NCI-H146 treated with DMSO at 0.1 percent for 48 hours (cell line): ENCODE results near the gene RPTOR.

ENCODE experiments used
- DNase-seq: peaks from one replicate; lab custom pipeline; 2025; ENCODE audit not compliant: unreplicated experiment; lab: John Stamatoyannopoulos, UW

RPTOR gene

DNA sequence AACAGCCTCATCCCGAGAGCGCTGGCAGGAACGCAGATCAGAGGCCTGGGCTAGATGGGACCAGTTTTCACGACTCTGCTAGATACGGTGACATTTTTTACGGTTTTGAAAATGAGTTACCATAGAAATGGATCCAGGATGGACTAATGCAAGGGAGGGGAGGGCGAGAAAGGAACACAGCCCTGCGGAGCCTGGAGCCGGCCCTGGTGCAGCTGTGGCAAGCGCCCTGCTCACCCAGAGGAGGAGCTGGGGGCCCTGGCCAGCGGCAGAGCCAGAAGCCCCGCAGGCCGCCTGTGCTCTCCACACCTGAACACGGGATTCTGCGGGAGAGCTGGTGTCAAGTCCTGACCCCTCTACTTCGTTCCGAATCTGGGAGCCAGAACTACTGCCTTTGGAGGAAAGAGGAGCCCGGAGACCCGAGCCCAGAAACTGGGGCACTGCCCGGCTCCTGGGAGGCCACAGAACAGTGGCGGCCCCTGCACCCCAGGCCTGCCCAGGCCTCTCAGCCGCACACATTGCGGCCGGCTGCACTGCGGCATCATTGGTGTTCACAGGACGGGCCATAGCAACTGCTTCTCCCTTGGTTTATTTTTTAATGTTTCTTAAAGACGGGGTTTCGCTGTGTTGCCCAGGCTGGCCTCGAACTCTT, 358.4 kb downstream of the RPTOR start:
- no peak for DNase-seq

DNA sequence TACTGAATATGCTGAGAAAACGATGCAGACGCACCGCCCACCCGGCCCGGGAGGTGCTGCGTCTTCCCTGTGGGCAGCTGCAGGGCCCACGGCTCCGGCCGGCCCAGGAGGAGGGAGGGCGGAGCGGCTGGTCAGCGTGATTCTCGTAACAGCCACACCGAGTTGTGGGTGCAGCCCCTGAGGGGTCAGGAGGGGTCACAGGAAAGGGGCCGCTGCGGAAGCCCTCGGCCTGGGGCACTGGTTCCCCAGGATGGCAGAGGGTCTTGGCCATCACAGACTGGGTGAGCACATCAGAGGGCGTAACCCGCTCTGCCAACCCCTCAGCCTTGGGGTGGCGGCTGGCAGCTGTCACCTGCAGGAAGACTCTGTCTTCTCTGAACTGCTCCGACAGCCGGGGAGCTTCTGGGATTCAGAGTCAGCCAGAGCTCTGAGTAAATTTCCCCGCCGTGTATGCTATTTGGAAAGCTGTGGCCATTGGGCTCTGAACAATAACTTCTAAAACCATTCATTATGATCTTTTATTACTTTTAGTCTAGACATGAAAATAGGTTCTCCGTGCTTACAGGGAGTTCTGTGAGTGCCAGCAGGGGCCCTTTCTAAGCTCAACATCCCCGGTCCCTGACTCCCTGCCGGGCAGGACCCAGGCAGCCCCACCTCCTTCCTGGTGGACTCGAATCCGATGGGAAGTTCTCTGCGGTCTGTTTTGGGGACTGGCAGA, 359.6 kb downstream of the RPTOR start:
- DNase-seq = no peak

DNA sequence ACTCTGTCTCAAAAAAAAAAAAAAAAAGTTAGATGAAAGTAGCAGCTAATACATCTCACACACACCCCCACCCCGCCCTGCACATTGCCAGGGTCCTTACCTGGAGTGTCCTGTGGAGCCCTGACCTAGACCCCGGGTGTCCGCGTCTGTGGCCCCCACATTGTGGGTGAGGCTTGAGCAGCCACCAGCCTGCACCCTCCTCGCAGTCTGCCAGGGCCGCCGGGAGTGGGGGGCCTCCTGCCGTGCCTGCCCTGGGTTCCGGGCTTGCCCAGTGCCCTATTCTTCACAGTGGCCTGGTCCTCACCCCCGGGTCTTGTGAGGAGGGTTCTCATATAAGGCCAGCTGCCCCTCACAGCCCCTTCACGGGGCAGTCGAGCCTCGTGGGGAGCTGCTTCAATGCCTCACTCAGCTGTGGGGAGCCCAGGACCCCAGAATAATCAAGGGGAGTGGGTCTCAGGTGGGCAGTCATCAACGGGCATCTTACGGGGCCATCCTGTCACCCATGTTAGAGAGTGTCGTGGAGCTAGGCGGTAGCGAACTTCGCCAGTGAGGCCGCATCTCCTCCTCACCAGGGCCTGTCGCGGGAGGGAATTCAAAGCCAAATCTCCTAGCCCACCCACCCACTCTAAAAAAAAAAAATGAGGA, 361.1 kb downstream of the RPTOR start:
- DNase-seq = no peak

DNA sequence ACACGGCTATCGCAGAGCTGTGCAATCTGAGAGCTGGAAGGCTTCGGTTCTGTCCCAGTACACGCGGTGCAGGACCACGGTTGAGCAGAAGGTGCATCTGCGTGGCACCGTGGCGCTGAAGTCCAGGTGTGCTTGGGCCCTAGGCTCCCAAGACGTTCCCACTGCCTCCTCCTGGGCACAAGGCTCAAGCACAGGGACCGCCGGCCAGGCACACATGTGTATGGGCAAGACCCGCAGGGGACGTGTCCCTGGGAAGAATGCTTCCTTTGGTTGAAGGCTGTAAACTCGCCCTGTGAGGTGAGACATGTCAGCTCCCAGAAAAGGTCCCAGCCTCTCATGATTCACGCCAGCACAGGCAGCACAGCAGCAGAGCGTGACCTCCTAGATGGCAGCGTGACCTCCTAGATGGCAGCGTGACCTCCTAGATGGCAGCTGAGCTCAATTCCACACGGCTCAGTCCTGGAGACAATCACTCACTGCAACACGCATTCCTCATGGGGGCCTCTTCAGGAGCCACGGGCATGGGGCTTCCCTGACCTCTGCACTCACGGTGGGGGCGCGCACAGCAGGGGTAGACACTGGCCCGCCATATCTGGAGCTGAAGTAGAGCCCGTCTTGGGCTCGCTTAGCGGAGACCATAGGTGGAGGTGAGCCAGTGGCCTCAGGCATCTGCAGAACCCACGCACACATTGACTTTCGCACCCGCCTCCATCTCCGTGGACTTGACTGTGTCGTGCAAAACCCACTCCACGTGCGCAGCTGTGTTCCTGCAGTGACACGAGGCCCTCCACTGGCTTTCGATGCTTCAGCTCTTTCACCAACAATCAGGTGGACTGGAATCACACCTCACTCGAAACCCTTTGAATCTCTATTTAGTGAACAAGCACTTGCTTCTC, 362.0 kb downstream of the RPTOR start:
- no peak for DNase-seq

DNA sequence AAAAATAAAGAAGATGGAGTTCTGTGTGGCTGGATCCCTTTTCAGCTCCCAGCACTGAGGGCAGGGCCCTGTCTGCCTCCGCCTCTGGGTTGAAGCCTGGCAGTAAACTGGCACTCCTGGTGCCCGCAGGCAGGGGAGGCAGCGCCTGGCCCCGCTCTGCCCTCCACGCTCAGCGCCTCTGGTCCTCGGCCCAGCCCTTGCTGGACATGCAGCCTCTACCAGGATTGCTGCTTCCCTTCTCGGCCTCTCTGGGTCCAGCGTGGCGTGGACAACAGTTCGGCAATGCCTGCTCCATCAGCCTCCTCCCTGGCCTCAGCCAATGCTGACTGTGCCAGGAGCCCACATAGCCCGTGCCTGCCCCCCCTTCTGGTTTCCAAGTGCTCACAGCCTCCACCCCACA, 362.6 kb downstream of the RPTOR start:
- no peak for DNase-seq

DNA sequence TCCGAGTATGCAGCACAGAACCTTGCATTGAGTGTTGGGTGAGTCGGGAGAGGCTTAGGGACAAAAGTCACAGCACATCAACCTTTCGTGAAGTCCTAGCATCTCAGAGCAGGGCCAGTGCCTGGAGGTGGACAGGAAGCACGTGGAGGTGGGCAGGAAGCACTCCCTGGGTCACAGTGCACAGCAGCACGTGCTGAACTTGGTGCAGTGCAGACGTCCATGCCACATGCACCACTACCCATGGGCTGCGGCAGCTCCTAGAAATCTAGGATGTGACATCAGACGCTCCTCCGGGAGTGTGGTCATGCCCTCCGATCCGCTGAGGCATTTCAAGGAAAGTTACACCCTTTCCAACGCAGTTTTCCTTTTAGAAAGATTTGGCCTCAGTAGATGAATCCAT, 363.6 kb downstream of the RPTOR start:
- DNase-seq = no peak

DNA sequence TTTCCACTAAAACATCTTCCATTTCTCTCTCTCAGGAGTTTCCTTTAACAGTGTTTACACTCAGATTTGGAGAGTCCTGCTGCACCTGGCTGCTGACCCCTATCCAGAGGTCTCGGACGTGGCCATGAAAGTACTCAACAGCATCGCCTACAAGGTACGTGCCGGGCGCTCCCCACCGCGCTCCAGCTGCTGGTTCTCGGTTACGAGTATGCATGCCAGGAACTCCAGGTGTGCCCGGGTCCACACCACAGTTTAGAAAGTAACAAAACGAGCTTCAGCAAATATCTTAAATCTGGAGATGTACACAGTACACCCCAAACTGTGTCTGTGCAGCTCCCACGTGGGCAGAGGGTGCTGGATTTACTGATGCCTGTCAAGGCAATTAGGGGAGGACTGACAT, 364.1 kb downstream of the RPTOR start:
- no peak for DNase-seq

DNA sequence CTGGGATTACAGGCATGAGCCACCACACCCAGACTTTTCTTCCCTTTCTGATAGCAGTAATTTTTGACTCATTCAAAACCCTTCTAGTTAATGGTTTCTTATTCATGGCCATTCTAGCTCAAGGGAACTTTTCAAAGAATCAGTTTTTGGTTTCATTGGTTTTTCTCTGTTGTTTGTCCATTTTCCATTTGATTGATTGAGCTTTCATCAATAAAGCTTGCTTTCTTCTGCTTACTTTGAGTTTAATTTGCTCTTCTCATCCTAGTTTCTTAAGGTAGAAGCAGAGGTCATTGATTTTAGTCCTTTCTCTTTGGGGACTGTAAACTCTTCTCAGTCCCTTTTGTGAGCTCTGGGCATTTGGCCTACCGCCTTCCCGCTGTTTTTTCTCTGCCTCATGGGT, 365.0 kb downstream of the RPTOR start:
- DNase-seq = no peak

DNA sequence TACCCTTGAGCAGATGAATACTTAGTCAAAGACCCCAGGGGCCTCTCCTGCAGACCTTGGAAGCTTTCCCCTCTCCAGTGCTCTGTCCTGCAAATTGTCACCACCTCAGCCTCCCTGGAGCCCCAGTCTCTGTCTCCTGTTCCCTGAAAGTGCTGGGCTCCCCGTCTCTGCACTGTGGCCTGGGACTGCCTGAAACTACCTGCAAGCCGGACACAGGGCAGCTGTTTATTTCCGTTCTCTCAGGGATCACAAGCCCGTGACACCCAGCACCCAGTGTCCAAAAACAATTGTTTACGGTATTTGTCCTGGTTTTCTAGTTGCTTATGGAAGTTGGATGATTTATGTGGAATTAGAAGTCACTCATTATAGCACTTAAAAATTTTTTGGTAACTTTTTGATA, 365.4 kb downstream of the RPTOR start:
- DNase-seq = no peak

DNA sequence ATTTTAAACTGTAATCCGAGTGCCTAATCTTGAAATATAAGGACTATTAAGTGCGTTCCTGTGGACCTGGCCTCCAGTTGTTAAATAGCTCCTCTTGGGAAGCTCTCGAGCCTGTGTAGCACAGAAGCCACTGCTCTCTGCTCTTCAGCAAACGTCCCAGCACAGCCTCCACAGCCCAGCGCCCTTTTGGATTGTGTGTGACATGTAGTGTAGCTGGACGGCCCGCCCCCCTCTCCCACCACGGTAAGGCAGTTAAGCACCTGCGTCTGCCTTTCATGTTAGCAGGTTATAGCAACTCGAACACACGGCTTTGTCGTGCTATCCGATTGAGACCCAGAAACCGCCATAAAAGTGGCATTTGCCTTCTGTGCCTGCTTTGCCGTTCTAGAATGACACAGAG, 367.8 kb downstream of the RPTOR start:
- no peak for DNase-seq

DNA sequence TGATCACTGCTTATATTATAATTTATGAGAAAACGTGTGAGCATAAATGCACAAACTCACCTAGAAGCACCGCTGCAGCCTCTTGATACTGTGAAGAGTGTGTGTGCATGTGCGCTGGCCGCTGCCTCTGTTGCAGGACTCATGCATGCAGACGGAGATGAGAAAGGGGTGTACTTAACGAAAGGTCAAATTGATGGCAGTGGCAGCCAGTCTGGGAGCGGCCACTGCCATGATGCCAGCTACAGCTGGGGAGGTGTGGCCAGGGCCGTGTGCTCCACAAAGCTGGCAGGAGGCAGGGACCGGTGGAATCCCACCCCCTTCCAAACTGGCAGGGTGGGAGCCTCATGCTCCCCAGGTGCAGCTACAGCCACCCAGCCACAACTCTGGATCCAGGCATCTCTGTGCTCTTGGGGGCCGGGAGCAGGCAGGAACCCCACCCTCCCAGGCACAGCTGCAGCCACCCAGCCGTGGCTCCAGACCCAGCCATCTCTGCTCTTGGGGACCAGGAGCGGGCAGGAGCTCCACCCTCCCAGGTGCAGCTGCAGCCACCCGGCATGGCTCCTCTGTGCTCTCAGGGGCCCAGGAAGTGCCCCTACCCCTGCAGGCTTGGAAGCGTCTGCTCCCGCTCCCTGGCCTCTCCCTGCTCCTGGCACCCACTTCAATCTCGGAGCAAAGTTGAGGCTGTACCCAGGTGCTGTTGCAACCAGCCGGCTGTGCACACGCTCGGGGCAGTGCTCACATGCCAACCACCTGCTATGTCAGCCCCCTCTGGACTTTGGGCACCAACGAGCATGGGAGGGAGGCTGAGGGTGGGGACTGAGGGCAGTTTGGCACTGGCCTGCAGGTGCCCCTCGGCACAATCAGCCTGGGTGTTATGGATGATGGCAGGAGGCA, 369.5 kb downstream of the RPTOR start:
- DNase-seq = no peak

DNA sequence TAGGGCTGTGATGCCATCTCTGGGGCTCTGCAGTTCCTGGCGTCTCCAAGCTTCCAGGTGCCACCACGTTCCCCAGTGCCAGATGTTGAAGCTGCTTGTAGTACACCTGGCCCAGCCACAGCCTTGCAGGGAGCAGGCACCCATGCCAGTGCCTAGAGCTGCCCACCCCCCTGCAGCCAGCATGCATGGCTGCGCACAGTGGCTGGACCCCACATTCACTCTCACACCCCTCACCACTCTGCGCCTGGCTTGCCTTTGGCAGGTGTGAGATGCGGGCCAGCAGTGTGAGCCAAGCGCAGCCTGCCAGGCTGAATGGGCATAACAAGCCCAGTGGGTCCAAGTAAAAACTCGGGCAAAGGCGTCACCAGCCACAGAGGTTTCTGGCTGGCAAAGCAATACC, 371.6 kb downstream of the RPTOR start:
- no peak for DNase-seq

DNA sequence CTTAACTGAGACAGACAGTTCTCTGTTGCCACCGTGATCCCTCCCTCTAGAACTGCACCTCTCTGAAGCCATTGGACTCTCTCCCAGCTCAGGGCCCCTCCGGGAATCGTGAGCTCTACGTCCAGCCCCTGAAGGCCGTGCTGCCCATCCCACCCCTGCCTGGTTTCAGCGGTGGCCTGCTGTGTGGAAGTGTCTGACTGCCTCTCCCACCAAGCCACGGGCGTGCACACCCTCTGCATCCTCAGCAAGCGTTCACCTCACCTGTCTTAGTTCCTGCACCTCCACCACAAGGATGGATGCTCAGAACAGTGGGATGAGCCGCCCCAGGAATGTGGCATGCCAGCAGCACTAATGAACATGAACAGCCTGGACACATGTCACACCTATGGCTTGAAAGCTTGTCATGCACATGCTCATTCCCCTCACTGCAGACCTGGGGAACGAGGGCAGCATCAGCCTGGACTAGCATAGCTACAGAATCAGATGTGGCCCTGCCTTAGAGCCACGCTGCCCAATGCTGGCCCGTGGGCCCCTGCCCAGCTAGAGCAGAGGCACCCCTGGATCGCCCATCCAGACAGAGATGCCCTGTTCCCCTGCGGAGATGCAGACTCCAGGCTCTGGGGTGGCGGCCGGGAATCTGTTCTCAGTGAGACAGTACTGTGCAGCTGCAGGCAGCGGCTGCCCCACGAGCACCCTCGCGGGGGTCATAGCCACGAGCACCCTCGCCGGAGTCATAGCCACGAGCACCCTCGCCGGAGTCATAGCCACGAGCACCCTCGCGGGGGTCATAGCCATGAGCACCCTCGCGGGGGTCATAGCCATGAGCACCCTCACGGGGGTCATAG, 373.3 kb downstream of the RPTOR start:
- no peak for DNase-seq

DNA sequence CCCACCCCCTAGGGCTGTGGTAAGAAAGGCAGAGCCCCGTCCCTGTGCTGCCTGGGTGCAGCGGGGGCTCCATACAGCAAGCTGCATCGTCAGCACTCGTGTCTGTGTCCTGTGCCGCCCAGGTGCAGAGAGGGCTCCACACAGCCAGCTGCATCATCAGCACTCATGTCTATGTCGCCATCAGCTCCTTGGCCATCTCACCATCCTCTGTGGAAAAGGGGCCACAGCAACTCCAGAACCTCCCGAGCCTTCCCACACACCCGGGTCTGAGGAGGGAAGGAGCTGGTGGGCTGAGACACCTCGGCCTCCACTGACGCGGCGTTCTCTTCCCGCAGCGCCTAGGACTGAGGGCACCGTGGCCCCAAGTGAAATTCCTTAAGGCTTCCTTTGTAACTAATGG, 374.1 kb downstream of the RPTOR start:
- DNase-seq = no peak

DNA sequence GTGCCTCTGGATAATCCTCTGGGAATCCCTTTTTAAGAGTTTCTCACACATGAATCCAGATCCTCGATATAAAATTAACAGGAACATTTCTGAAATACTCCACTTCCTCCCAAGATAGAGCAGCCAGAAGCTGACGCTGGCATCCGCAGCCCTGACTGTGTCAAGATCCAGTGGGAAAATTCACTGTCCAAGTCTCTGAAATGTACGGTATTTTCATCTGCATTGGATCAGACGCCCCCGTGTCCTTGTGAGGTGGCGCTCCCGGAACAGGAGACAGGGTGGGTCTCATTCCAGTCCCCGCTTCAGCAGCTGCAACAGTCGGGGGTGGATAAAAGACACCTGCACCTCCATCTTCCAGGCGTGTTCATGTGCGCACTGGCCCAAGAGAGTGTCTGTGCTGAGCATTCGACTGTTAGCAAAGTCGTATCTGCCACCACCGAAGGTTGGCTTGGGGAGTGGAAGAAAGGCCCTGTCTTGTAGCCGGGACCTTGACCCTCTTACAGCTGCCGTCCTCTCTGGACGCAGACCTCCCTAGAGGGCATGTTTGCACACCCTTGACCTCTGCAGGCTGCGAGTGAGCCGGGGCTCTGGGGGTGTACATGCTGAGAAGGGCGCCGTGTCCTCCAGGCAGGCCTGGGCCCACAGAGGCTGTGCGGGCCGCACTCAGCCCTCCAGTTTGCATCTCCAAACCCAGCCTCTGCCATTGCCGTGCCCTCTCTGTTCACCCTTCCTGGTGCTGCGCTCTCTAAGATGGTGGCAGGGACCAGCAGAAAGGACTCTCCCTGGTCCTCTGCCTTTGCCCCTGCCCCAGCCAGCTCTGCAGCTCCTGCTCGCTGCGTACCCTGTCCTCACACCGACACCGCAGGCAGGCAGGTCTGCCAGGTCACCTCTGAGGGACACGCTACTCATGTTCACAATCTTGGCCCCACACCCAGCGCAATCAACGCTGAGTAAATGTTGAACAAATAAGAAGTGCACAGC, 375.0 kb downstream of the RPTOR start:
- DNase-seq = no peak

DNA sequence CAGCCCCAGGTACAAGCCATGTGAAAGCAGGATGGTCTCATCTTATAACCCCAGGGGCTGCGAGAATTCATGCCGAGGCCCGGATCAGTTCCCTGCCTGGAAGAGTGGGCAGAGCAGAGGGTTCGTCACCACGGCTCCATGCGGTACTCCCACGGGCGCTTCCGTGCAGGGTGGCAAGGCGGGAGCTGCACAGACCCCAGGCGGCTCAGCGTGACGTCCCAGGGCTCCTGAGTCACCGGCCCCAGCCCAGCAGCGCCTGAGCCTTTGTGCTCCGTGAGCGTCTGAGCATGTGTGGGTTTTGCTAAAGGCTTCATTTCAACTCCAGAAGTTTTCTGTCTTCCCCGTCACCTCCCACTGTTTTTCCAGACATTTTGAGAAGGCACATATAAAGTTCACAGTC, 375.8 kb downstream of the RPTOR start:
- DNase-seq = no peak

DNA sequence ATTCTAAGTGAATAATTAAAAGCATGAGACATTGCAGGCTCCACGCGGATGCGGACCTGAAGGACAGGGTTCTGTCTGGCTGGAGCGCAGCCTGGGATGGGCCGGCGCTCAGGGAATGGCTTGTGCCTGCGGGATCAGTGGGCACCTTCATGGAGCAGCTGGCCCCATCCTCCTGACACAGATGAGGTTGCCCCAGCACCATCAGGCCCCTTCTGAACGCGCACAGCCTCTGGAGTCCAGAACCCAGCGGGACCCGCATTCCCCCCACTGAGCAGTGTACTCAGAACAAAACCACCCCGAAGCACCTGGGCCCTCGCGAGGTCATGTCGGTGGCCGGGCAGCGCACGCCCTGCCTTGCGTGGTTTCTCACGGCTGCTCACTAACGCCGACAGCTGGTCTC, 376.5 kb downstream of the RPTOR start:
- DNase-seq = no peak
